Nucleus accumbens (tissue), 56 donors: ENCODE measurements around the gene GBGT1.

Experiments used
- DNase-seq, 56 donors: peaks; one replicate each; lab custom pipeline; 2025; lab: John Stamatoyannopoulos, UW

The GBGT1 gene

DNA sequence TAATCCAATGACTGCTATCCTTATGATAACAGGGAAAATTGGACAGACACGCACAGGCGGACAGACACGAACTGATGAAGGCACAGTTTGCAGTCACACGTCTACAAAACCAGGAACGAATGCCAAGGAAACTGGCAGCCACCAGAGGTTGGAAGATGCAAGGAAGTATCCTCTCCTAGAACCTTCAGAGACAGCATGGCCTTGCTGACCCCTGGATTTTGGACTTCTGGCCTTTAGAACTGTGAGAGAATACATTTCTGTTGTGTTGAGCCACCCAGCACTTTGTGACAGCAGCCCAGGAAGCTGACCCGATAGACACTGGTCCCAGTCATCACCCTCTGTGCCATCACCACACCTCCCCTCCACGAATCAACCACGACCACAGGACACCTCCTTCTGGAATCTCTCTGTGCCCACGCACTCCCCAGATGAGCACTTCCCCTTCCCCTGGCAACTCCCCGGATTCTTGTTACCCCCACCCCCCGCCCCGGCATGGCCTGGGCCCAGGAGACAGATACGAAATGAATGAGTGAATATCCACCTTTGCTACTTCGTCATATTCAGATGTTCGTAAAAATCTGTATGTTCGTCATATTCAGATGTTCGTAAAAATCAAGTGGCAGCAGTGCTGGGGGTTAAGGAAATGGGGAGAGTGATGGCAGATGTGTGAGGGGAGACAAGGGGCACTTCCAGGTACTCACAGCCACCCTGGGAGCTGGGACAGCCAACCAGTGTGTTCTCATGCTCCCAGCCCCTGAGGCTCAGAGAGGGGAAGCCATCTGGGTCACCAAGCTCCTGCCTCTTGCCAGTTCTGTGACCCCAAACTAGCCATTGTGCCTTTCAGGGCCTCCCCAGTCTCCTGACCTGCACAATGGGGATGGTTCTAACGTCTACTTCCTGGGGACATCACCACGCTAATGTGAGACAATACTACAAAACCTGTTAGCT lies 18.5 kb downstream of the GBGT1 start:
- peak in 5 of 56 donors; percentile 44 to 61 (median 54) for DNase-seq

DNA sequence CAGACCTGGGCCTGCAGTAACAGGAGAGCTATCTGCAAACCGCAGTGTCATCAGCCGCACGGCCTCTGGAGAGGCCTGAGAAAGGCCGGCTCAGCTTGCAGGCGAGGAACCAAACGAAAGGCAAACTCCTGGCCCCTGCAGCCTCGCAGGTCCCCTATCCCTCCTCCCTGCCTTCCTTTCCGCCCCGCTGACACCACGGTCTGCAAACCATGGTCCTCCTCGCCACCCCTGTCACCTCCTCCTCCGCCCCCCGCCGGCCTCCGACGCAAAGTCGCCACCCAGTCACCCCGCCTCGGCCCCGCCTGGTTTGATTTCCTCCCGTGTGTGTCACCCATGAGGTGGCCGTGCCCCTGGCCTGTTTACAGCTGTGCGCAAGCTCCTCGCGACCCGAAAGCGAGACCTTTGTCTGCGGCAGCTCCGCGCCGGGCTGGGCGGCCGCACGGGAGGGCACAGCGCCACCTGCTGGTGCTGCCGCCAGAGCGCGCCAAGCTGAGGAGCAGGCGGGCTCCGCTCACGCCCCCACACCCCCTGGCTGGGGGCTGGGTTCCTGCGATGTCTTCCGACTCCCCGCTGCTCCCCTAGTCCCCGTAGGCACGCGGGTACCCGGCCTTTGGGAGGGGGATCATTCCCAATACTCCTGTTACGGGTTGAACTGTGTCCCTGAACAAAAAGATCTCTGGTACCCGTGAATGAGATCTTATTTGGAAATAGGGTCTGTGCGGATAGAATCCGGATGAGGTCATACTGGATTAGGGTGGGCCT lies 19.4 kb downstream of the GBGT1 start:
- DNase-seq = peak in 51 of 56 donors; percentile 36 to 88 (median 69)

DNA sequence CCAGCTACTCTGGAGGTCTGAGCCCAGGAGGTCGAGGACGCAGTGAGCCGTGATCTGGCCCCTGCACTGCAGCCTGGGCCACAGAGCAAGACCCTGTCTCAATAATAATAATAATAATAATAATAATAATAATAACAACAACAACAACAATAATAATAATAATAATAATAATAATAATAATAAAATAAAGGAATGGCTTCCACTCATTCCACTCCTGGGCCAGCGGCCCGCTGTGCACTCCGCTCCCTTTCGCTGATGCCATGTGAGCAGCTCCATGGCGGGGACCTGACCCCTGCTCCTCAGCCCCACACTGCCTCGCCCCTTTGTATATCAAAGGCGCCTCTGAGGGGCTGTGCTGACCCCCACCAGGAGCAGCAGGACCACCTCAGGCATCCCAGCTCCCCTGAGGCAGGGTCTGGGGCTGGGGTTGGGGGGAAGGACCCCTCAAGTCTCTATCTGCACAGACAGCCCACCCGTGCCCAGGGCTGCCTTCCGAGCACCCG lies 20.0 kb downstream of the GBGT1 start:
- peak in 1 of 56 donors; percentile 29 for DNase-seq

DNA sequence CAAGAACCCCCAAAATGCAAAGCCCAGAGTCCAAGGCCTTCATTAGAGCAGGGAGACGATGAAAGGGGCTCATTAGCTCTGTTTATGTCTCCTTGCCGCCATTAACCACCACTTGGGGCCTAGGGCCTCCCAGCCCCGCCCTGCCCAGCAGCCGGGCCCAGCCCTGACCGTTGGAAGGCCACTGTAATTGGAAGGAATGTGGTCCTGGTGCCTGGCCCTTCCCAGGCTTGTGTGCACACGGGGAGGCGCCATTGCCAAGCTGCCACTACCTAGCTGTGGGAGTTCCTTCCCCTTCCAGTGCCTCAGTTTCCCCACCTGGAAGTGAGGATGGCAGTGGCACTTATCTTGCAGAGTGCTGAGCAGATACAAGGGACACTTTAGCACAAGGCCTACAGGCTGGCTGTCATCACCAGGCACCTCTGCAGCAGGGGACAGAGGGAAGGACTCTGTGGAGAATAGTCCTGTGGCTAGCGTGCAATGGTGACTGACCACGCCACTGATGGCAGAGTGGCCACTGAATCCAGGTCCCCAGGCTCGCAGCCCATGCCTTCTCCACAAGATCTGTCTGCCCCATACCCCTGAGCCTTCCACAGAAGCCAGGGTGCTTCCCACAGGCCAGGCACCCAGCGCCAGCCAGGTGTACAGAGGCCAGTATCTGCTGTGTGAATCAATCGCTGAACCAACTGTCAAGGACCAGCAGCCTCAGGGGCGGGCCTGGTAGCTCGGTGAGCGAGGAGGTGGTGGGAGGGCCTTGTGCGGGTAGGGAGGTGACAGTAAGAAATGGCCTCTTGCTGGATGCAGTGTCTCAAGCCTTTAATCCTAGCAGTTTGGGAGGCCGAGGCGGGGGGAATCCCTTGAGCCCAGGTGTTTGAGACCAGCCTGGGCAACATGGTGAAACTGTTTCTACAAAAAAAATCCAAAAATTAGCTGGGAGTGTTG lies 20.8 kb downstream of the GBGT1 start:
- DNase-seq = peak in 2 of 56 donors; percentile 14 to 19

DNA sequence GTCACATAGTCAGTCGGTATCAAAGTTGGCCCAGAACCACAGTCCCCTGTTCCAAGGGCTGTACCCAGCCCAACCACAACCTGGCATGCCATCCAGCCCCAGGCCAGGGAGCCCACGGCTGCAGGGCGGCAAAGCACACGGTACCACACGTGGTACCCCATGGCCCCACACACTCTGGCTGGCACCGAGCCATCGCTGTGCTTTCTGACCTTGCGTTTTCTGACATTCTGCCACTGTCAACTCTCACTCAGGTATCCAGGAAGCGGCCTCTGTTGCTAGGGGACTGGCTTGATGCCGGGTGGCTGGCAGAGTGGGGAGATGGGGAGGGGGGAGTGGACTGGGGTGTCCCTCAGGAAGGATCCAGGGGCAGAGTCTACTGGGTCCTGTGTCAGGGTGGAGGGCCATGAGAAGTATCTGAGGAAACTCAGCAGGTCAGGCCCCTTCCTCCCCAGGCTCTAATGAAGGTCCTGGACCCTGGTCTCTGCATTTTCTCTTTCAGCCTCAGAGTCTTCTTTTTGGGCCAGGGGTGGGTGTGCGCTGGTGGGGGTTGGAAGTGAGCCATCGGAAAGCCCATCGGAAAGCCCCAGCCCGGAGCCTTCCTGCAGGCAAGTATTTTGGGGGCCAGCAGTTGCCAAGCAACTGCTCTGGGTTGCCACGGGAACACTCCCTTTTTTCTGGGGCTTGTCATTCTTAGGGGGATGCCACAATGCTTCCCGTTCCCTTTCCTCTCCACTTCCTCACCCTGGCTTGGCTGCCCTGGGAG lies 21.7 kb downstream of the GBGT1 start:
- DNase-seq = peak in 19 of 56 donors; percentile 20 to 66 (median 34)

DNA sequence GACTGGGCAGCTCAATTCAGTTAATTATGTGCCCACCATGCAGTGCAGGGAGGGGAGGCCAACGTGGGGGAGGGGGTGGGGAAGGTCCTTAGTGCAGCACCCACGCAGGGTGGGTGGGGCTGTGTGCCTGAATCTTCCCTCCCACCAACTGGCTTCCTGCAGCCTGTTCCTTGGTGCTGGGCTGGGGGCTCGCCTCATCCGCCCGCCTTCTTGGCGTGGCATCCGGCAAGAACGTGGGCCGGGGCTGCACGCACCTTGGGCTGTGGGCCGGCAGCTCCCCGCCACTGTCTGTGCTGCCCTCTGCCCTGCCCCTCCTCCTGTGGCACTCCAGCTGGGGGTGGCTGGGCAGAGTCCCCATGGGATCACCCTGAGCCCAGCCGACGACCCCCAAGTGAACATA lies 23.1 kb downstream of the GBGT1 start:
- no peak for DNase-seq

DNA sequence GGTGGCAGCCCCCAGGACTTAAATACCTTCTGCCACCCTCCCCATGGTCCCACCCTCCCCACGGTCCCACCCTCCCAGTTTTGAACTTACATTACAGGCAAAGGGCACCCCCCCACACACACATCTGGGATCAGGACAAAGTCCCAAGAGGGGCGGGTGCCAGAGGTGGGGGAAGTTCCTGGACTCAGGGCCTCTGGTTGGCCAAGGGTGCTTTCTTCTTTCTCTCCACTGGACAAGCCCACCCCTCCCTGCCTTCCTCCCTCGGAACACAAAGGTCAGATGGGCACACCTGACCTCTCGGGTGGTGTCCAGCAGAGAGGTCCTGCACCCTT lies 23.6 kb downstream of the GBGT1 start:
- no peak for DNase-seq

DNA sequence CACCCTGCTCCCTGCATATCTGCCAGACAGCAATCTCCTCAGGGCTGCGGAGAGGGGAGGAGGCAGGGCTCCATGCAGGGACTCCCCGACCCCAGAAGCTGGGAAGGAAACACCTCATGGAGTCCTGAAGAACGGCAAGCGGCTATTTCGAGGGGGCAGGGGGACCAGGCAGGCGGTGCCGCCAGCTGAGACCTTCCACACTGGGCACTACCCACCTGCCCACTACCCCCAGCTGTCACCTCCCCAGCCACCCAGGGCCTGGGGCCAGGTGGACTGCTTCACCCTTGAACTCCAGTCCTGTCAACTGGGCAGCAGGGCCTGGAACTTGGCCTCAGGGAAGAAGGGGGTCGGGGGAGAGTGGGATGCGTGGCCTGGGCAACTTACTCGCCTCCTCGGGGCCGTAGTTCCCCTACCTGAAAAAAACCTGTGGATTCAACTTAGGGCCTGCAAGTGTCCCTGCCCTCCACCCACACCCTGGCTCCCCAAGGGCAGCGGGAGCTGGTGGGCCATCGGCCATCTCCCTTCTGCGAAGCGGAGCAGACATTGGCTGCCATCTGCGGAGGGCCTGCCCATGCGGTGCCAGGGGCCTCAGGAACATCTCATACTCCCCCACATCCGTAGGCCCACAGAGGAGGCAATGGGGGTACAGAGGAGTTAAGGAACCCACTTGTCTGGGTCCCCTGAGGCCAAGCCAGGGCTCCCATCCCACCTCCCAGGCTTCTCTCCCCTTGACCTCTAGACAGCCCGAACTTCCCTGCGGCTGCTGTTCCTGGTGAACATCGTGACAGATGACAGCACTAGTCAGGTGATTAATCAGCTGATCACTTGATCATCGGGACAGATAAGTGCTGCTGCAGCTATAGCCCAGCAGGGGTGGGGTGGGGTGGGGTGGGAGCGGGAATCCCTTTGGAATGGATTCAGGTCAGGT lies 24.2 kb downstream of the GBGT1 start:
- peak in 29 of 56 donors; percentile 21 to 63 (median 42) for DNase-seq

DNA sequence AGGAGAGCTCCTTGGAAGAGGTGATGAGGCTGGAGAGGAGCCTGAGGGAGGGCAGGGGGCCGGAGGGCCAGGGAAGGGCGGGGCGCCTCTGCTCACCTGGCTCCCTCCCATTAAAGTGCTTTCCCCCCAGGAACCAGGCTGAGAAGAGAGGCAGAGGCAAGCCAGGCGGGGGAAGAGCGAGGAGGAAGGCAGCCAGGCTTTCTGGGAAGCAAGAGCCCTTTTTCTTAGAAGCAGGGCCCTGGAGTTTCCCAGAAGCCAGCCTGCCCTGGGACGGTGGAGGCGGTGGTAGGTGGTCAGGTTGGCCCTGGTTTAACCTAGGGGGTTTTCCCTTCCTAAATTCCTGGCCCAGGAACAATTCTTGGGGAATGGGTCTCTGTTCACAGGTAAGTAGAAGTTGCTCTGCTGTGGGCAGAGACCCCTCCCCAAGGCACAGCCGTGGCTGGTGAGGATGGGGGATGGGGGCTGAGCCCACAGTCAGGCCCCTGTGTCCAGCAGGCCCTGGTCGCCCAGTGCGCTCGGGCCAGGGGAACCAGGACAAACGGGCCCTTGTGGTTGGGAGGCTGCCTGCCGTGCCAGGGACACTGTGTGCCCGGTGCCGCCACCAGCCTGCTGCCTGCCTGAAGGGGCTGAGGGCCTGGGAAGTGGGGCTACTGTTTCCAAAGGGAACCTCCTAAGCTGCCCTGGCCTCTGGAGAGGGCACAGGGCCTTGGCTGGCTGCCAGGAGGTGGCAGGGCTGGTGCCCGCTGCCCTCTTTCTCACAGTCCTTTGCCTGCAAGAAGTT lies 26.1 kb downstream of the GBGT1 start:
- DNase-seq = peak in 55 of 56 donors; percentile 51 to 94 (median 87)

DNA sequence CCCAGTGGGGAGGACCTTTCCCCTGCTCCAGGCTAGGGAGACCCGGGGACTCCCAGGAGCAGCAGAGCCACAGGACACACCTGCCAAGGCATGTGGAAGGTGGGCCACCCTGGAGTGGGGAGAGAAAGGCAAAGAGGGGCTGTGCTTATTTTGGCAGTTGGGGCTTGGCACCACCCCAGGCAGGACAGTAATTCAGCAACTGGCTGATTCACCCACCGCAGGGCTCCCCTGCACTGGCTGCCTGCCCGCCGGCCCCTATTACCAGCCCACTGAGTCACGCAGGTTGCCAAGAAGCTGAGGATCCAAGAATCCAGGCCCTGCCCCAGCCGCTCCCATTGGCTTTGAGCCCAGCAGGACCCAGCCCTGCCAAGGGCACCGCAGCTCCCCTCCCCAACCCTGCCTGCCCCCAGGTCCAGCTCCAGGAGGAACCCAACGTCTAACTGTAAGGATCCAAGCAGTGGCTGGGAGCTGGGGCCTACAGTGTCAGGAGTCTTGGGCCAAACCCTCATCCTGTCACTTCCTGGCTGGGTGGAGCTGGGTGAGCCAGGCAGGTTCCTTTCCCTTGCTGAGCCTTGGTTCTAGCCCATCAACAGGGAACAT lies 28.5 kb downstream of the GBGT1 start:
- peak in 24 of 56 donors; percentile 22 to 84 (median 48) for DNase-seq

DNA sequence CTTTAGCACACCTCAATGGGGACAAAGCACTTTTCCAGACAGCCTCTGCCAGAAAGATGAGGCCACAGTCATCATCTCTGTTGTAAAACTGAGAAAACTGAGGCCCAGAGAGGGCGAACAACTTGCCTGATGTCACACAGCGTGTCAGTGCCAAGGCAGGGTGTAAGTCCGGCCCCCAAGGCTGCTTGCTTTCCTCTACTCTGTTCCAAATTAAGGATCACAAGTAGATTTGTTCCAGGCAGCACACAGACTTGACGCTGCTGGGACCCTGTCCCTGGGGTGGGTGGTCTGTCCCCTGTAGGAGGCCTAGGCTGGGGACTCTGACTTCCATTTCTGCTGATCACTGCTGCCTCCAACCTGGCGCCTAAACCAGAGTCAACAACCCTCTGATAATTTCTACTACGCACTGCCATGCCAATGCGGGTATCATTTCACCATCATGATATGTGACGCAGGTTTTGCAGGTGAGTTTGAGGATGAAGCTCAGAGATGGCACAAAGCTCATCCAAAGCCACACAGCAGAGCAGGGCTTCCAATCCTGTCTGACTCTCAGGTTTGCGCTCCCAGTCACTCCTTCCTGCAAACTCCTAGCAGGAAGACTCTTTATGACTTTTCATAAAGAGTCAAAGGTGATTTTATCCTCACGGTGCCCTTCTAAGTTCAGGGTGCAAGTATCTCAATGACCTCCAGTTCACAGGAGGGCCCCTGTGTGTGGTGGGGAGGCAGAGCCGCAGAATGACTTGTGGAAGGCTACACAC lies 29.1 kb downstream of the GBGT1 start:
- no peak for DNase-seq

DNA sequence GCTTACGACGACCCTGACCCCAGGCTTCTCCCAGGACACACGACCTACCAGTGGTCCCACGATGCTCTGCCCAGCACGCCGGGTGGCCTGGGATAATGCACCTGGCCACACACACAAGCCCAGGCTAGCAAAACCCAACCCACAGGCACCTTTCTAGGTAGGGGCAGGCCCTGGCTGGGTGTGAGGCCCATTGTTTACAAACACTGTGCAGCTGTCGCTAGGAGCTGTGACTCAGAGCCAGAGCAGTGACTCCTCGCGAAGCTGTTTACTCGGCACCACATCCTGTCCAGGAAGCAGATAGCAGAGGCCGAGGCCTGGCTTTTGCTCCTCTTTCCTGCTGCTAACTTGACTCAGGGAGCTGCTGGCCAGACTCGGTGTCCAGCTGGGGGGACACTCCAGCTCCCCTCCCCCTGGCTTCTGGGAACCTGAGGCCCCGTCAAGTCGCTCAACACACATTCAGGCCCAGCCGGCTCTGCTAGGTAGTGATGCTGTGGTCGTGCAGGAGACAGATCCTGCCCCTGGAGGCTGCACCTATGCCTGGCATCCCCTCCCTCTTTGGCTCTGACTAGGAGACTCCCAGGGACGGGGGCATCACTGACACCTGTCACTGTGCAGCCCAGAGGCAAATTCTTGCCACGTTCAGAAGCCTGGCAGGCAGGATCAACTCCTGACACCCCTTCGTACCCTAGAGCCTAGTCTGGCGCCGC lies 29.9 kb downstream of the GBGT1 start:
- DNase-seq = peak in 51 of 56 donors; percentile 39 to 93 (median 75)

DNA sequence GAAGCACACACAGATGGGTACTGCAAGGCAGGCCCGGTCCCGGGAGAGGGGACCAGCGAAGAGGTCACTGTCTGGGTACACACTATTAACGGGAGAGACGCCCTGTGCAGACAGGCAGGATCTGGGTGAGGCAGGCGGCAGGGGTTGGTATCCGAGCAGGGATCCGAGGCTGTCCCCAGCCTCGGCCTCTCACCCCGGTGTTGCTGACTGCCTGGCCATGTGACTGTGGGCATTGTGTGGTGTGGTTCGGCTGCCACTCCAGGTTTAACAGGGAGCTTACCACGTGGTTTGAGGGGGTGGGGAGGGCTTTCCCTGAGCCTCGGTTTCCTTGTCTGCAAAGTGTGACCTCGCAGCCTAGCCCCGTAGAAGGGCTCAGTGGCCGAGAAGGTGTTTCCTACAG lies 31.5 kb downstream of the GBGT1 start:
- DNase-seq = peak in 16 of 56 donors; percentile 16 to 70 (median 28)

DNA sequence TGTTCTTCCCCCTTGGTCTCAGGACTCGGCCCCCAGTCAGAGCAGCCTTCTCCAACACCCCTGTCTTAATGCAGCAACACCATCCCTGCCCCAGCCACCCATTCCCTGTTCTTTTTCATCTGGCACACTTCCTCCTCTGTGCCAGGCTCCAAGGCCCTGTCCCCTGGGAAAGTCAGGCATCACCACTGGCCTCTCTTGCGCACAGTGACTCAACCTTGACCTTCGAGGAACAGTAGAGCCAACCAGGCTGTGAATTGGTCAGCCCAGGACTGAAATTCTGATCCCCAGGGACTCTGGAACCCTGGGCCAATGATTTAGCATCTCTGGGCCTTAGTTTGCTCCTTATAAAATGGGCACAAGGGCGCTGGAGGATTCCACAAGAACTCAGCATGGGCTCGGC lies 32.2 kb downstream of the GBGT1 start:
- peak in 1 of 56 donors; percentile 21 for DNase-seq

DNA sequence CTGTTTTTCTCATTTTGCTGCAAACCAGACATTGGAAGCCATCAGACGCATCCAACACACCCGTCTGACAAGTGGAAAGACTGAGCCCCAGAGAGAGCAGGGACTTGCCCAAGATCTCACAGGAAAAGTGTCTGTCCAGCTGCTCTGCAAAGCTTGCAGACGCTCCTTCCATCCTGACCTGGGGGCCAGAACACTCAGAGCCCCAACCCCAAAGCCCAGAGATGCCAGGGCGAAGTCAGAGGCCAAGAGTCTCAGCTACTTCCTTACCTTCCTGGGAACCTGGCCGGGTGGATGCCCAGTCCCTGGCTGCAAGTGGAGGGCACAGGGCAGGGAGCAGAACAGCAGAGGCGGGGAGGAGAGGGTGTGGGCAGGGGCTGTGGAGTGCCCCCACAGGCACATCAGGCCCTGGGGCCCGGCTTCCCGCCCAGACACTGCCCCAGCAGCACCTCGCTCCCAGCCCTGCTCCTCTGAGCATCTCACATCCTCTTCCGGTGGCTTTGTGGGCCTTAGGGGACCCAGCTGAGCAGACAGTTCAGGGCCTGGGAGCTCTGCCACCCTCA lies 32.9 kb downstream of the GBGT1 start:
- peak in 1 of 56 donors; percentile 42 for DNase-seq
